H1 (cell line): ENCODE data around the gene SRCIN1. TPM values are rescaled to one million over a fixed set of nuclear protein-coding genes. Genes with fewer than 3 reads are reported as not detected.

Source experiments
- CTCF ChIA-PET: fragments of 300-600 bp; sonication (Branson Sonifier 250); formaldehyde crosslinking; loops from one replicate; lab custom pipeline; 2021; ENCODE audit not compliant: partially characterized antibody; lab: Charles Lee
- POLR2A ChIA-PET: fragments of 300-600 bp; sonication (Branson Sonifier 250); formaldehyde crosslinking; loops from one replicate; lab custom pipeline; 2021; ENCODE audit warnings: inconsistent platforms; ENCODE audit not compliant: partially characterized antibody; lab: Charles Lee
- DNase-seq, 2 experiments: peaks; one replicate each; pipeline versions ENCODE4 v3.0.0 to v3.0.0-alpha.2; 2010 to 2022; ENCODE audit warnings: low spot score in 2 of 2, low read depth in 1 of 2, mixed read lengths in 1 of 2
- FAIRE-seq: peaks from 2 replicates; lab custom pipeline; 2011; peaks lifted over from hg19 to GRCh38; lab: Jason Lieb, UNC
- H2AFZ ChIP-seq: 2 replicates; pipeline ENCODE4 v1.8.1; 2012; ENCODE audit warnings: low read length, inconsistent platforms
- H2AK5ac ChIP-seq: 2 replicates; pipeline ENCODE4 v1.6.1; 2013; ENCODE audit warnings: low read depth, low read length
- H2BK120ac ChIP-seq: replicated peaks from 2 replicates; pipeline ENCODE3; 2013; ENCODE audit warnings: low read depth, low read length, inconsistent platforms
- H2BK12ac ChIP-seq: 2 replicates; pipeline ENCODE4 v1.6.1; 2013; ENCODE audit warnings: low read depth, low read length
- H2BK15ac ChIP-seq: 2 replicates; pipeline ENCODE4 v1.6.1; 2013; ENCODE audit warnings: low read length
- H2BK20ac ChIP-seq: 2 replicates; pipeline ENCODE4 v1.6.1; 2013; ENCODE audit warnings: low read length
- H2BK5ac ChIP-seq: 2 replicates; pipeline ENCODE4 v1.6.1; 2013; ENCODE audit warnings: low read depth, low read length
- H3K14ac ChIP-seq: 2 replicates; pipeline ENCODE4 v1.6.1; 2013; ENCODE audit warnings: inconsistent platforms; ENCODE audit not compliant: insufficient read length
- H3K18ac ChIP-seq: 2 replicates; pipeline ENCODE4 v1.6.1; 2013; ENCODE audit warnings: low read length; ENCODE audit errors: extremely low read depth
- H3K23ac ChIP-seq: 2 replicates; pipeline ENCODE4 v1.6.1; 2013; ENCODE audit warnings: inconsistent platforms; ENCODE audit not compliant: insufficient read length
- H3K23me2 ChIP-seq: 2 replicates; pipeline ENCODE4 v1.6.1; 2013; ENCODE audit warnings: low read depth, low read length
- H3K27ac ChIP-seq: 2 replicates; pipeline ENCODE4 v1.6.1; 2011; ENCODE audit warnings: low read depth, low read length, inconsistent platforms
- H3K27me3 ChIP-seq, 4 experiments: replicated peaks in 1 of 4; 1 replicate in 1 of 4; 2 replicates in 3 of 4; pipeline versions ENCODE4 v1.6.1 to v1.8.1; 2011 to 2013; ENCODE audit warnings: low read length in 3 of 4, mild to moderate bottlenecking in 3 of 4, inconsistent platforms in 2 of 4, mixed read lengths in 2 of 4, moderate library complexity in 1 of 4; ENCODE audit not compliant: control insufficient read depth in 3 of 4, insufficient read depth in 3 of 4; ENCODE audit errors: extremely low read depth in 1 of 4
- H3K36me3 ChIP-seq, 4 experiments: 2 replicates each; pipeline versions ENCODE4 v1.6.1 to v1.8.1; 2011 to 2013; ENCODE audit warnings: mild to moderate bottlenecking in 4 of 4, low read length in 3 of 4, moderate library complexity in 2 of 4, control low read depth in 1 of 4, inconsistent platforms in 1 of 4; ENCODE audit not compliant: insufficient read depth in 4 of 4, control insufficient read depth in 2 of 4
- H3K4ac ChIP-seq: replicated peaks from 2 replicates; pipeline ENCODE3; 2013; ENCODE audit warnings: low read length, low read depth, mixed read lengths, inconsistent platforms; ENCODE audit not compliant: insufficient read length
- H3K4me1 ChIP-seq, 4 experiments: replicated peaks in 1 of 4; 1 replicate in 1 of 4; 2 replicates in 3 of 4; pipeline versions ENCODE4 v1.6.1 to v1.8.1; 2011 to 2013; ENCODE audit warnings: low read length in 3 of 4, inconsistent platforms in 2 of 4, mixed read lengths in 1 of 4; ENCODE audit not compliant: insufficient read depth in 4 of 4, control insufficient read depth in 3 of 4
- H3K4me2 ChIP-seq, 2 experiments: 2 replicates each; pipeline versions ENCODE4 v1.6.1 to v1.8.1; 2011 to 2013; ENCODE audit warnings: low read depth in 2 of 2, low read length in 2 of 2, control low read depth in 1 of 2, inconsistent platforms in 1 of 2, mild to moderate bottlenecking in 1 of 2; ENCODE audit not compliant: insufficient read depth in 1 of 2
- H3K4me3 ChIP-seq, 4 experiments: fragments of 200-600, 300-600 bp in 1 of 4; sonication (generic), shearing (Covaris generic), sonication (Bioruptor Twin) in 1 of 4; 2 replicates each; pipeline versions ENCODE4 v1.5.1 to v1.8.1; 2011 to 2016; ENCODE audit warnings: low read length in 4 of 4, low read depth in 3 of 4, control low read depth in 2 of 4, inconsistent platforms in 2 of 4, mild to moderate bottlenecking in 2 of 4, mixed read lengths in 1 of 4, moderate library complexity in 1 of 4; ENCODE audit not compliant: insufficient read depth in 2 of 4; ENCODE audit errors: extremely low read depth in 1 of 4
- H3K56ac ChIP-seq: replicated peaks from 2 replicates; pipeline ENCODE3; 2013; ENCODE audit warnings: low read depth, mild to moderate bottlenecking, mixed read lengths, low read length, inconsistent platforms; ENCODE audit not compliant: insufficient read length
- H3K79me1 ChIP-seq: 2 replicates; pipeline ENCODE4 v1.6.1; 2013; ENCODE audit warnings: low read depth, low read length, control low read depth
- H3K79me2 ChIP-seq, 2 experiments: 2 replicates each; pipeline versions ENCODE4 v1.6.1 to v1.8.1; 2012 to 2013; ENCODE audit warnings: low read length in 2 of 2, mild to moderate bottlenecking in 2 of 2, inconsistent platforms in 1 of 2; ENCODE audit not compliant: insufficient read depth in 2 of 2, control insufficient read depth in 1 of 2
- H3K9ac ChIP-seq, 4 experiments: replicated peaks in 1 of 4; 1 replicate in 1 of 4; 2 replicates in 3 of 4; pipeline versions ENCODE4 v1.6.1 to v1.8.1; 2011 to 2013; ENCODE audit warnings: low read depth in 3 of 4, low read length in 3 of 4, control low read depth in 2 of 4, mild to moderate bottlenecking in 2 of 4, moderate library complexity in 2 of 4, inconsistent platforms in 1 of 4; ENCODE audit errors: extremely low read depth in 1 of 4
- H3K9me3 ChIP-seq, 2 experiments: 2 replicates each; pipeline versions ENCODE4 v1.6.1 to v1.8.1; 2012 to 2013; ENCODE audit warnings: mild to moderate bottlenecking in 2 of 2, moderate library complexity in 2 of 2, control low read depth in 1 of 2, inconsistent platforms in 1 of 2, low read depth in 1 of 2, low read length in 1 of 2, mixed read lengths in 1 of 2; ENCODE audit not compliant: insufficient read depth in 2 of 2
- H4K20me1 ChIP-seq, 2 experiments: replicated peaks in 1 of 2; 2 replicates each; pipeline versions ENCODE3 to v1.8.1; 2011 to 2013; ENCODE audit warnings: inconsistent platforms in 2 of 2, low read length in 2 of 2, mild to moderate bottlenecking in 1 of 2; ENCODE audit not compliant: insufficient read depth in 2 of 2, control insufficient read depth in 1 of 2
- H4K5ac ChIP-seq: 2 replicates; pipeline ENCODE4 v1.6.1; 2013; ENCODE audit warnings: low read length, low read depth, mixed read lengths, inconsistent platforms; ENCODE audit not compliant: insufficient read length
- H4K8ac ChIP-seq: 2 replicates; pipeline ENCODE4 v1.8.0; 2013; ENCODE audit warnings: mild to moderate bottlenecking, moderate library complexity, low read length, inconsistent platforms; ENCODE audit not compliant: insufficient read depth; ENCODE audit errors: extremely low read depth
- H4K91ac ChIP-seq: replicated peaks from 2 replicates; pipeline ENCODE3; 2013; ENCODE audit warnings: low read length, mixed read lengths, inconsistent platforms; ENCODE audit not compliant: insufficient read length
- EGR1 ChIP-seq: IDR thresholded peaks from 2 replicates; pipeline ENCODE4 v1.6.1; 2011; ENCODE audit warnings: low read depth, low read length, borderline replicate concordance
- HDAC2 ChIP-seq, 2 experiments: fragments of 300-600 bp in 1 of 2; sonication (generic) in 1 of 2; IDR thresholded peaks; 2 replicates each; pipeline ENCODE4 v1.6.1; 2011 to 2012; ENCODE audit warnings: low read depth in 2 of 2, low read length in 2 of 2, mild to moderate bottlenecking in 2 of 2, moderate library complexity in 2 of 2, borderline replicate concordance in 1 of 2, inconsistent platforms in 1 of 2
- NANOG ChIP-seq: IDR thresholded peaks from 2 replicates; pipeline ENCODE4 v1.6.1; 2011; ENCODE audit warnings: low read length, low read depth, mild to moderate bottlenecking, inconsistent platforms; ENCODE audit not compliant: insufficient read depth, poor library complexity, severe bottlenecking
- SAP30 ChIP-seq: fragments of 300-600 bp; sonication (generic); IDR thresholded peaks from 2 replicates; pipeline ENCODE4 v1.7.1; 2012; ENCODE audit warnings: low read length, moderate library complexity, mild to moderate bottlenecking, inconsistent platforms; ENCODE audit not compliant: insufficient read depth, insufficient replicate concordance
- SIN3A ChIP-seq, 2 experiments: IDR thresholded peaks in 1 of 2; conservative IDR thresholded peaks in 1 of 2; 2 replicates each; pipeline ENCODE4 v1.6.1; 2011 to 2012; ENCODE audit warnings: low read length in 2 of 2, improper control_type of control experiment in 1 of 2, low read depth in 1 of 2, mild to moderate bottlenecking in 1 of 2
- SP4 ChIP-seq: IDR thresholded peaks from 2 replicates; pipeline ENCODE4 v1.6.1; 2012; ENCODE audit warnings: low read length, inconsistent platforms
- YY1 ChIP-seq: IDR thresholded peaks from 2 replicates; pipeline ENCODE4 v1.6.1; 2011; ENCODE audit warnings: low read depth, mild to moderate bottlenecking, low read length
- WGBS, 2 experiments: shearing (Covaris generic) in 1 of 2; methylation state at CpG; one replicate each; pipeline versions ENCODE4 v1.1.6 to v1.1.7; 2013 to 2015; ENCODE audit warnings: low lambda C conversion rate in 2 of 2, mixed read lengths in 2 of 2, inconsistent platforms in 1 of 2, low coverage in 1 of 2, missing lambda C conversion rate in 1 of 2; ENCODE audit not compliant: insufficient replicate concordance in 2 of 2, insufficient coverage in 1 of 2, insufficient read length in 1 of 2; ENCODE audit errors: extremely low coverage in 1 of 2, missing lambda C conversion rate in 1 of 2; 5-methylcytosine and 5-hydroxymethylcytosine counted together
- polyA plus RNA-seq, 7 experiments: library from polyadenylated mRNA; depleted of rRNA in 3 of 7; stranded (reverse) in 5 of 7; unstranded in 2 of 7; fragments of >200 nt in 5 of 7; fragments of 200-250 nt in 2 of 7; gene quantifications; 1 replicate in 5 of 7; 2 replicates in 1 of 7; 4 replicates in 1 of 7; pipeline versions ENCODE4 v1.2.1 to v1.2.3, GENCODE V29; 2011 to 2013; ENCODE audit warnings: missing spikeins in 2 of 7, mixed read lengths in 2 of 7
- total RNA-seq: library from RNA; stranded (reverse); fragmentation: NEBNext Ultra II Directional; extraction: Animal tissue kit (Norgen Biotek cat#: 25700); gene quantifications from 2 replicates; pipeline ENCODE4 v1.2.1, GENCODE V29; 2021

Gene SRCIN1
- total and polyA plus RNA-seq, 2 of the 8 experiments (the other 6 are each of a cell fraction or from before 2014, with no cell fraction given), result 2.8 to 3.8 TPM

GRCh38 chr17:38560503-38561318 is 45.0 kb downstream of the SRCIN1 start:
- Histone ChIP-seq H2BK20ac (no peak overlapping the region), H4K20me1 (peaks cover 4 to 33% of the 10 kb centered on the region in 2 experiments), H3K79me1 (no peaks in the 10 kb centered on the region), H4K8ac (no peak overlapping the region), H2BK120ac (no peak overlapping the region), H3K23me2 (peaks cover 23% of the 10 kb centered on the region), H3K14ac (no peak overlapping the region), H2AFZ (no peak overlapping the region), H3K23ac (no peak overlapping the region), H2BK15ac (no peak overlapping the region; the same call in 1 of the 2 replicates), H3K56ac (no peak overlapping the region), H3K9me3 (no peaks in the 10 kb centered on the region), H2AK5ac (no peak overlapping the region), H3K4ac (no peak overlapping the region), H3K18ac (no peak overlapping the region; the same call in 1 of the 2 replicates), H3K36me3 (peaks cover 0 to 7% (median 0%) of the 10 kb centered on the region in 4 experiments; a peak in 1 of 8 replicates), H2BK12ac (peak overlapping the region; percentile 75; the same call in 1 of the 2 replicates), H2BK5ac (no peak overlapping the region), H4K91ac (no peak overlapping the region), H3K4me3 (peak overlapping the region in 1 of 4 experiments; percentile 63; a peak in 1 of 8 replicates), H3K27ac (no peak overlapping the region), H4K5ac (no peak overlapping the region), H3K9ac (no peak overlapping the region), H3K4me2 (peak overlapping the region; percentile 88 to 99; a peak in 3 of 4 replicates), H3K27me3 (peaks cover 48 to 76% (median 70%) of the 10 kb centered on the region in 4 experiments), H3K4me1 (peaks cover 8 to 54% (median 39%) of the 10 kb centered on the region in 4 experiments), H3K79me2 (no peaks in the 10 kb centered on the region)
- DNase-seq, result no peak
- 18% methylated on average over 15 of the region's 15 CpGs; no CpG with 5 or more reads in 1 of the 2 experiments for WGBS, 2 experiments
- TF ChIP-seq HDAC2 (IDR thresholded peaks at IDR 0.05; ENCODE audit: borderline replicate concordance in 1 of 2, low read depth in 2 of 2, low read length in 2 of 2), result 0 out of 4 replicates have a peak, but pooled peaks of 1 of the 2 experiments have one; percentile 44
- TF ChIP-seq SAP30, result peak; percentile 27
- peak; percentile 86 to 87; a peak in 2 of 4 replicates for TF ChIP-seq SIN3A (conservative IDR thresholded peaks at IDR 0.05 in 1 of 2, IDR thresholded peaks at IDR 0.05 in 1 of 2; ENCODE audit: low read depth in 1 of 2, low read length in 2 of 2)
- no peak for TF ChIP-seq YY1
- TF ChIP-seq NANOG, result no peak
- TF ChIP-seq SP4, result 0 out of 2 replicates have a peak, but pooled peaks have one; percentile 63
- 0 out of 2 replicates have a peak, but pooled peaks have one; percentile 80 for TF ChIP-seq EGR1
- POLR2A ChIA-PET, result interaction anchor here (1.0 to 1.4 kb wide), 6 partner anchors 25 to 109 kb away, joined by 3 to 5 read pairs (median 4); no protein-coding TSS in a partner anchor
- no peak for FAIRE-seq
- CTCF ChIA-PET, result interaction anchor here (1.0 to 38.1 kb wide), 11 partner anchors 9 to 137 kb away, joined by 3 to 914 read pairs (median 7); partner anchors contain the start of gene SRCIN1
